Frontal cortex (tissue), 4 donors: ENCODE data around the gene ZNF493. TPM values are rescaled to one million over a fixed set of nuclear protein-coding genes. Genes with fewer than 3 reads are reported as not detected.

Experiments used
- DNase-seq, 2 donors: peaks; one replicate each; pipeline ENCODE4 v3.0.0; 2012; ENCODE audit warnings: low spot score in 2 of 2
- FAIRE-seq: peaks from 2 replicates; lab custom pipeline; 2012; peaks lifted over from hg19 to GRCh38; lab: Jason Lieb, UNC
- total RNA-seq: library from RNA; depleted of rRNA; stranded (reverse); fragments of >200 nt; gene quantifications from one replicate; pipeline ENCODE4 v1.2.3, GENCODE V29; 2014
- donor health status: control.
- donor health status: control.
- donor health status: control.

Gene ZNF493
- total RNA-seq, 1 donor from 2014 or later, result 147 TPM

DNA sequence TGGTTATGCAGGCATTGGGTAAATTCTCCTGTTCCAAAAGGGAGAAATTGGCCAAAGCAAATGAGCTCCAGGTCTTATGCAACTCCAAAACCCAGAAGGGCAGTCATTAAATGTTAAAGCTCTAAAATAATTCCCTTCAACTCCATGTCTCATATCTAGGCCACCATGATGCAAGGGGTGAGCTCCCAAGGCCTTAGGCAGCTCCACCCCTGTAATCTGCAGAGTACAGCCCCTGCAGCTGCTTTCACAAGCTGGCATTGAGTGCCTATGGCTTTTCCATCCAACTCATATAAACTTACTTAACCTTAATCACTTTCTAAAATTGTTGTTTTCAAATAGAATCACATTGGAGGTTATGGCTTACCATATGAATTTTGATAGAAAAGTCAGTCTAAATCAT lies 63.8 kb downstream of the ZNF493 start:
- DNase-seq, result no peak
- no peak for FAIRE-seq

DNA sequence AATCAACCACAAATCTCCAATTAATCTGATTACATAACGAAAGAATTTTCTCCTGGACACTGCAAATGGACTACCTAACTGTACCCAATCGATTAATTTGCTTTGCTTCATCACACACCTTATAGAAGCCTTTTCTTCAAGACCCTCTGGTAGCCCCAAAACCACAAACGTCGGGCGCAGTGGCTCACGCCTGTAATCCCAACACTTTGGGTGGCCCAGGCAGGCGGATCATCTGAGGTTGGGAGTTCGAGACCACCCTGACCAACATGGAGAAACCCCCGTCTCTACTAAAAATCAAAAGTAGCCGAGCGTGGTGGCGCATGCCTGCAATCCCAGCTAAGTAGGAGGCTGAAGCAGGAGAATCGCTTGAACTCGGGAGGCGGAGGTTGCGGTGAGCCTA lies 65.6 kb downstream of the ZNF493 start:
- FAIRE-seq (no peak), DNase-seq (no peak)

DNA sequence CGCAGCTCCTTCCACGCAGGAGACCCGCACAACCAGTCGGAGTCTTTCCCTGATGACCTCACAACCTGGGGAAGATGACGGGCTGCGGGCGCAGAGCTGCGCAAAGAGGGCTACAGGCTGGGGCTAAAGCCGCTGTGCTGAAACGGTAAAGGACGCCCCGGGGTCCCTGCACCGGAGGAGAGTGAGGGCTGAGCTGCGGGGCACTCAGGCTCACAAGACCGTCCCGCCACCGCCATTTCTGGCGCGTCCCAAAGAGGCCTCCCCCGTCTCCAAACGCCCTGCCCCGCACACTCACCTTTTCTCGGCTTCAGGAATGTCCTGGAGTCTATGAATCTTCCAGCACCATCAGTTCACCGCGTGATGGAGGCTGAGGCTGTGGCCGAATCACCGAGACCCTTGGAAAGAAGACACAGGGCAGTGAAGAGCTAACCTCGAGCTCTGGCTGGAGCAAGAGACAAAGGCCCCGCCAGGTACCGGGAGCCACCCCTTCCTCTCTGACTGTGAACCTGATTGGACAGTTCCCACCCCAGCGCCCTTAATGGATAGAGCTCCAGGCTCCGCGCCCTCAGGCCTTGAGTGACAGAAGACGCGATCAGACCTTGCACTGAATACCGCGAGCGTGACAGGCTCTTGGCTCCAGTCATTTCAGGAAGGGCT lies 66.6 kb downstream of the ZNF493 start:
- DNase-seq (no peak), FAIRE-seq (no peak)

DNA sequence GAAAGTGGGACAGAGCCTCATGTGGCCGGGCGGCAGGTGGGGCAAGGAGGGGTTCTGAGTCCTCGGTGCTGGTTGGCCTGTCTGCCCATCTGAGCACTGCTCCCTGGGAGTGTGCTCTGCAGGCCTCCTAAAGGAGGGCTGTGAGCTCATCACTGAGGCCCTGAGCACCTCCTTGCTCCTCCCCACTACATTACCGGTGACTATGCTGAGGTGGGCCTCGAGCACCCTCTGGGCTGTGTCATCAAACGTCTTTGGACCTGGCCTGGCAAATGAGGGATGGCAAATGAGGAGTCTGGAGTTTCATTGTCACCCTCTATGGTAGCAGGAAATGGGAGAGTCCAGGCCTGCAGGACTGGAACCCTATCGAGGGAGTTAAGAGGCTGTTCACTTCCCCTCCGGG lies 69.7 kb downstream of the ZNF493 start:
- FAIRE-seq (no peak), DNase-seq (no peak)

DNA sequence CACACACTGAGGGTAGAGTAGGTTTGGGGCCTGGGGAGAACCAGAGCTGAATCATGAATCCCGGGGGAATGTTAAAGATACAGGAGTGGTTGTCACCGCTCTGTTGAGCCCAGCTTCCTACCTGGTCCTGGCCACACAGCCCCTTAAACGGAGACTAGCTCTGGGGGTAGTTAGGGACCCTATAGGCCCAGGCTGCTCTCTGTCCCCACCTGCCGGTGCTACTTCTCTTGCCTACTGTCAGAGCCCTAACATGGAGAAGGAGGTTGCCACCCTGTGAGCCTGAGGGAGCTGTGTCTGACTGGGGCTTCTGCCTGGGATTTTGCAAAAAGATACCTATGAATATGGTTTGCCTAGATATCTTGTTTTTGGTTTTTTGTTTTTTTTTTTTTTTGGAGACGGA lies 71.9 kb downstream of the ZNF493 start:
- DNase-seq (no peak), FAIRE-seq (no peak)

DNA sequence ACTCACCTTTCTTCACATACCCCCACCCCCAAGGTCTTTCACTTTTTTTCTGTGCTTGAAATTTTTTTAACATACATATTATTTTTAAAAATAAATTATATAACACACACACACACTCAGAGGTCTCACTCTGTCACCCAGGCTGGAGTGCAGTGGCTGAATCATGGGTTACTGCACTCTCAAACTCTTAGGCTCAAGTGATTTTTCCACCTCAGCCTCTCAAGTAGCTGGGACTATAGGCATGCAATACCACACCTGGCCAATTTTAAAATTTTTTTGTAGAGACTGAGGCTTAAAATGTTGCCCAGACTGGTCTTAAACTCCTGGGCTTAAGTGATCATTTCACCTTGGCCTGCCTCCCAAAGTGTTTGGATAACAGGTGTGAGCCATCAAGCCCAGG lies 75.6 kb downstream of the ZNF493 start:
- DNase-seq (no peak), FAIRE-seq (no peak)

DNA sequence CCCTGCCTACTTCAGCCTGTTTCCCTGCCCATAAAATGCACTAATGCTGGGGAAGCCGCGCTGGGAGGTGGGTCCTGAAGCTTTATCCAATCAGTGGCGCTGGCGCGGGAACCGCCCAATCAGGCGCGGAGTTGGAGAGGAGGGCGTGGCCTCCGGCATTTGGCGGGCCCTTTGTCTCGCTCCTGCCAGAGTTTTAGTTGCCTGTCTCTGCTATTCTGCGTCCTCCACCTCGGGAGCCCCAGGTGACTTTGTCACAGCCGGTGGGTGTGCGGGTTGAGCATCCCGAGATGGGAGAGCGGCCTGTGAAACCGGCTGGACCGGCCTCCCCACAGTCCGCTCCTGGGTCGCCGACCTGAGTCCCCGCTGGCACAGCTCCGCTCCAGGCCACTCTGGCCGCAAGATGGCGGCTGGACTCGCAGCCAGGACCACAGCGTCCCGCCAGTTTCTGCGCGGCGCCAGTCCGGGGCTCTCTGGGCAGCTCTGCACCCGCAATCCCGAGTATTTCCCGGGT lies 77.8 kb downstream of the ZNF493 start:
- FAIRE-seq, result no peak

More for the DNA sequence above, 77.8 kb downstream of the ZNF493 start:
- peak; percentile 71 to 86 for DNase-seq

Other genes with a start within 250 kb of the ZNF493 start
- 66.0 TPM for gene ZNF708, start 67.7 kb upstream of the ZNF493 start, total RNA-seq
- 33.0 TPM for gene ZNF738, start 38.1 kb upstream of the ZNF493 start, total RNA-seq
- 28.5 TPM for gene ZNF429, start 108.5 kb downstream of the ZNF493 start, total RNA-seq